ENCODE results near the gene NHEJ1.

DNA sequence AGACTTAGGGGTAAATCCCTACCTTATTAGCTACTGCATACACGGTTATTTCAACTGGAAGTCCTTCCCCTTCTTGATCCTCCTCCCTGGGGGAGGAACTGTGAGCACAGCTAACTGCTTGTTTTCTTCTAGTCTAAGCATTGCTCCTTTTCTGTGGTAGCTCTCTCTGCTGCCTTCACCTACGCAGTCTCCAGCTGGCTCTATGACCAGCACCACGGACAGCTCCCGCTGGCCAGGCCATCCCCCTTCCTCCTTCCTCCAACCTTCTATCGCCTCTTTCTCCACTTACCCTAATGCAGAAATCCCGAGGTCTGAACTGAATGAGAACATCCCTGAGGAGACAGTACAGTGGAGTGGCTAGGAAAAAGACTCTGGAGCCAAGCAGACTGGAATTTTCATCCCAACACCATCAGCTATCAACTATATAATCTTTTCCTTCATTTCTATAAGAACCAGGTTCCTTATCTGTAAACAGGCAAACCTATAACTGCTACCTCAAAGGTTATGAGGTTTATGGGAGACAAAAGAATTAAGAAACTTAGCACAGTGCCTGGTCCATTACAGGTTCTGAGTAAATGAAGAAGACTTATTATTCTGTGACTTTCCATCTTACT is 114.6 kb downstream of the NHEJ1 start:
- TF ChIP-seq, protein P1, sequence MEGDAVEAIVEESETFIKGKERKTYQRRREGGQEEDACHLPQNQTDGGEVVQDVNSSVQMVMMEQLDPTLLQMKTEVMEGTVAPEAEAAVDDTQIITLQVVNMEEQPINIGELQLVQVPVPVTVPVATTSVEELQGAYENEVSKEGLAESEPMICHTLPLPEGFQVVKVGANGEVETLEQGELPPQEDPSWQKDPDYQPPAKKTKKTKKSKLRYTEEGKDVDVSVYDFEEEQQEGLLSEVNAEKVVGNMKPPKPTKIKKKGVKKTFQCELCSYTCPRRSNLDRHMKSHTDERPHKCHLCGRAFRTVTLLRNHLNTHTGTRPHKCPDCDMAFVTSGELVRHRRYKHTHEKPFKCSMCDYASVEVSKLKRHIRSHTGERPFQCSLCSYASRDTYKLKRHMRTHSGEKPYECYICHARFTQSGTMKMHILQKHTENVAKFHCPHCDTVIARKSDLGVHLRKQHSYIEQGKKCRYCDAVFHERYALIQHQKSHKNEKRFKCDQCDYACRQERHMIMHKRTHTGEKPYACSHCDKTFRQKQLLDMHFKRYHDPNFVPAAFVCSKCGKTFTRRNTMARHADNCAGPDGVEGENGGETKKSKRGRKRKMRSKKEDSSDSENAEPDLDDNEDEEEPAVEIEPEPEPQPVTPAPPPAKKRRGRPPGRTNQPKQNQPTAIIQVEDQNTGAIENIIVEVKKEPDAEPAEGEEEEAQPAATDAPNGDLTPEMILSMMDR (optimal IDR thresholded peaks at IDR 0.05 in 1 of 3, IDR thresholded peaks at IDR 0.05 in 1 of 3, conservative IDR thresholded peaks at IDR 0.05 in 1 of 3; ENCODE audit: extremely low read depth in 1 of 3, insufficient read depth in 2 of 3, low read length in 3 of 3): no peak
- TF ChIP-seq EZH2 (IDR thresholded peaks at IDR 0.05; ENCODE audit: low read length): no peak
